Measurements from ENCODE around the gene CRNKL1. TPM values are rescaled to one million over a fixed set of nuclear protein-coding genes. Genes with fewer than 3 reads are reported as not detected.
A peak's percentile ranks its signal among the peaks of the same experiment; 100 is the strongest.

The CRNKL1 gene
- total and polyA plus RNA-seq, 2 donors (not counting 1 experiment from before 2014, with no cell fraction given), result 19.2 to 32.7 TPM

- TF ChIP-seq EZH2 (IDR thresholded peaks at IDR 0.05; ENCODE audit: low read length, missing control alignments) (no peak), CTCF (conservative IDR thresholded peaks at IDR 0.05 in 1 of 2, IDR thresholded peaks at IDR 0.05 in 1 of 2; ENCODE audit: low read depth in 1 of 2, low read length in 2 of 2) (no peak)
- peak in 1 of 2 donors; percentile 9 for DNase-seq (ENCODE audit: low read depth in 2 of 2)
- peak overlapping the region; percentile 82 to 98 (median 90) for H3K4me3 ChIP-seq (replicated peaks in 1 of 4; ENCODE audit: control extremely low read depth in 1 of 4, insufficient read depth in 1 of 4, low read depth in 3 of 4, low read length in 4 of 4)
Observed at GRCh38 chr20:20017844-20018185, 34.5 kb downstream of the CRNKL1 start.

GRCh38 chr20:20017001-20017843 is 35.0 kb downstream of the CRNKL1 start, which contains the start of gene NAA20:
NAA20 (plus strand) TSS chr20:20017362; CDS start chr20:20017397, 35 bp downstream.
- Histone ChIP-seq H3K4me3 (replicated peaks in 1 of 4; ENCODE audit: control extremely low read depth in 1 of 4, insufficient read depth in 1 of 4, low read depth in 3 of 4, low read length in 4 of 4) (peak within 1 kb of the TSS; percentile 82 to 98 (median 90)), H3K27ac (ENCODE audit: insufficient read depth, low read length) (peak within 1 kb of the TSS; percentile 89), H3K36me3 (ENCODE audit: control insufficient read depth, insufficient read depth, low read length) (peaks cover 2% of the 10 kb centered on the region), H3K9ac (ENCODE audit: insufficient read depth, low read length) (peak within 1 kb of the TSS; percentile 94), H3K4me1 (ENCODE audit: control insufficient read depth, extremely low read depth, insufficient read depth, low read length) (peaks cover 8% of the 10 kb centered on the region), H3K27me3 (ENCODE audit: control insufficient read depth, insufficient read depth, low read length) (no peaks in the 10 kb centered on the region), H3K79me2 (ENCODE audit: control insufficient read depth, insufficient read depth, low read length) (peaks cover 51% of the 10 kb centered on the region), H3K4me2 (ENCODE audit: extremely low read depth, insufficient read depth, low read length) (peak within 1 kb of the TSS; percentile 95), H2AFZ (ENCODE audit: low read length) (peak within 1 kb of the TSS; percentile 86), H3K9me3 (ENCODE audit: control insufficient read depth, insufficient read depth, low read depth, low read length) (no peaks in the 10 kb centered on the region), H4K20me1 (ENCODE audit: control insufficient read depth, extremely low read depth, insufficient read depth, low read length) (no peaks in the 10 kb centered on the region)
- DNase-seq (ENCODE audit: low read depth in 2 of 2), result peak; percentile 92
- TF ChIP-seq CTCF (conservative IDR thresholded peaks at IDR 0.05 in 1 of 2, IDR thresholded peaks at IDR 0.05 in 1 of 2; ENCODE audit: low read depth in 1 of 2, low read length in 2 of 2) (peak; percentile 62 to 75), EZH2 (IDR thresholded peaks at IDR 0.05; ENCODE audit: low read length, missing control alignments) (no peak)

More at GRCh38 chr20:20017844-20018185, 34.5 kb downstream of the CRNKL1 start:
- peak overlapping the region; percentile 89 for H3K27ac ChIP-seq (ENCODE audit: insufficient read depth, low read length)
- H3K9ac ChIP-seq (ENCODE audit: insufficient read depth, low read length), result peak overlapping the region; percentile 94
- peaks cover 8% of the 10 kb centered on the region for H3K4me1 ChIP-seq (ENCODE audit: control insufficient read depth, extremely low read depth, insufficient read depth, low read length)
- H3K79me2 ChIP-seq (ENCODE audit: control insufficient read depth, insufficient read depth, low read length), result peaks cover 55% of the 10 kb centered on the region
- H3K9me3 ChIP-seq (ENCODE audit: control insufficient read depth, insufficient read depth, low read depth, low read length), result no peaks in the 10 kb centered on the region
- no peaks in the 10 kb centered on the region for H4K20me1 ChIP-seq (ENCODE audit: control insufficient read depth, extremely low read depth, insufficient read depth, low read length)
- H3K27me3 ChIP-seq (ENCODE audit: control insufficient read depth, insufficient read depth, low read length), result no peaks in the 10 kb centered on the region
- H3K36me3 ChIP-seq (ENCODE audit: control insufficient read depth, insufficient read depth, low read length), result peaks cover 2% of the 10 kb centered on the region
- H2AFZ ChIP-seq (ENCODE audit: low read length), result peak overlapping the region; percentile 62
- peak overlapping the region; percentile 95 for H3K4me2 ChIP-seq (ENCODE audit: extremely low read depth, insufficient read depth, low read length)

- peaks cover 25% of the 10 kb centered on the region for H3K79me2 ChIP-seq (ENCODE audit: control insufficient read depth, insufficient read depth, low read length)
- H2AFZ ChIP-seq (ENCODE audit: low read length), result no peak overlapping the region
- DNase-seq (ENCODE audit: low read depth in 2 of 2), result no peak
Observed at GRCh38 chr20:20014659-20015058, 37.6 kb downstream of the CRNKL1 start.

More at GRCh38 chr20:20014659-20015058, 37.6 kb downstream of the CRNKL1 start:
- no peaks in the 10 kb centered on the region for H3K9me3 ChIP-seq (ENCODE audit: control insufficient read depth, insufficient read depth, low read depth, low read length)
- peaks cover 15% of the 10 kb centered on the region for H3K4me1 ChIP-seq (ENCODE audit: control insufficient read depth, extremely low read depth, insufficient read depth, low read length)
- H4K20me1 ChIP-seq (ENCODE audit: control insufficient read depth, extremely low read depth, insufficient read depth, low read length), result no peaks in the 10 kb centered on the region
- no peak overlapping the region for H3K27ac ChIP-seq (ENCODE audit: insufficient read depth, low read length)
- H3K4me2 ChIP-seq (ENCODE audit: extremely low read depth, insufficient read depth, low read length), result no peak overlapping the region
- H3K4me3 ChIP-seq (replicated peaks in 1 of 4; ENCODE audit: control extremely low read depth in 1 of 4, insufficient read depth in 1 of 4, low read depth in 3 of 4, low read length in 4 of 4), result no peak overlapping the region
- H3K27me3 ChIP-seq (ENCODE audit: control insufficient read depth, insufficient read depth, low read length), result no peaks in the 10 kb centered on the region
- H3K9ac ChIP-seq (ENCODE audit: insufficient read depth, low read length), result no peak overlapping the region
- H3K36me3 ChIP-seq (ENCODE audit: control insufficient read depth, insufficient read depth, low read length), result no peaks in the 10 kb centered on the region
- TF ChIP-seq CTCF (conservative IDR thresholded peaks at IDR 0.05 in 1 of 2, IDR thresholded peaks at IDR 0.05 in 1 of 2; ENCODE audit: low read depth in 1 of 2, low read length in 2 of 2), result no peak
- no peak for TF ChIP-seq EZH2 (IDR thresholded peaks at IDR 0.05; ENCODE audit: low read length, missing control alignments)
